Measurements from ENCODE around the gene CRYAB. TPM values are rescaled to one million over a fixed set of nuclear protein-coding genes. Genes with fewer than 3 reads are reported as not detected.

Gene CRYAB
- total RNA-seq, 6 experiments from 2014 or later, result 49.6 to 125 (median 103) TPM

- peak overlapping the region; percentile 81 for H3K4me3 Mint-ChIP-seq
- TF ChIP-seq CTCF (IDR thresholded peaks at IDR 0.05), result no peak
- DNase-seq, result no peak
- peaks cover 5% of the 10 kb centered on the region; the same call in 1 of the 2 replicates for H3K36me3 Mint-ChIP-seq (ENCODE audit: low read depth)
- H3K27ac Mint-ChIP-seq, result peak overlapping the region; percentile 90
- peaks cover 36% of the 10 kb centered on the region for H3K4me1 Mint-ChIP-seq (ENCODE audit: low read depth)
- H3K9me3 Mint-ChIP-seq, result no peaks in the 10 kb centered on the region
- peaks cover 5% of the 10 kb centered on the region for H3K27me3 Mint-ChIP-seq (ENCODE audit: insufficient read depth)
These were observed 1.7 kb upstream of the CRYAB start for GRCh38 chr11:111913031-111913861.

GRCh38 chr11:111912535-111912934 lies 965 bp upstream of the CRYAB start, which contains the start of gene HSPB2:
TSS of gene HSPB2 (plus strand) at chr11:111912734. CDS start at chr11:111912830, 96 bp downstream.
- H3K27me3 Mint-ChIP-seq (ENCODE audit: insufficient read depth), result peaks cover 5% of the 10 kb centered on the region
- H3K4me3 Mint-ChIP-seq, result peak within 1 kb of the TSS; percentile 81
- peaks cover 5% of the 10 kb centered on the region; the same call in 1 of the 2 replicates for H3K36me3 Mint-ChIP-seq (ENCODE audit: low read depth)
- no peak for DNase-seq
- H3K9me3 Mint-ChIP-seq, result no peaks in the 10 kb centered on the region
- H3K27ac Mint-ChIP-seq, result peak within 1 kb of the TSS; percentile 90
- H3K4me1 Mint-ChIP-seq (ENCODE audit: low read depth), result peaks cover 36% of the 10 kb centered on the region
- TF ChIP-seq CTCF (IDR thresholded peaks at IDR 0.05), result no peak

- peak overlapping the region; percentile 90 for H3K27ac Mint-ChIP-seq
- TF ChIP-seq CTCF (IDR thresholded peaks at IDR 0.05), result no peak
- no peak for DNase-seq
- H3K27me3 Mint-ChIP-seq (ENCODE audit: insufficient read depth), result peaks cover 3% of the 10 kb centered on the region; the same call in 1 of the 2 replicates
- H3K9me3 Mint-ChIP-seq, result no peaks in the 10 kb centered on the region
- peaks cover 36% of the 10 kb centered on the region for H3K4me1 Mint-ChIP-seq (ENCODE audit: low read depth)
- peaks cover 5% of the 10 kb centered on the region; the same call in 1 of the 2 replicates for H3K36me3 Mint-ChIP-seq (ENCODE audit: low read depth)
- H3K4me3 Mint-ChIP-seq, result peak overlapping the region; percentile 81
These were observed 651 bp downstream of the CRYAB start for GRCh38 chr11:111910676-111911562.

- Mint-ChIP-seq H3K4me3 (no peak overlapping the region), H3K27me3 (ENCODE audit: insufficient read depth) (peaks cover 3% of the 10 kb centered on the region; the same call in 1 of the 2 replicates), H3K9me3 (no peaks in the 10 kb centered on the region), H3K4me1 (ENCODE audit: low read depth) (peaks cover 42% of the 10 kb centered on the region), H3K36me3 (ENCODE audit: low read depth) (peaks cover 8% of the 10 kb centered on the region; the same call in 1 of the 2 replicates), H3K27ac (no peak overlapping the region)
- no peak for TF ChIP-seq CTCF (IDR thresholded peaks at IDR 0.05)
- no peak for DNase-seq
These were observed 2.2 kb downstream of the CRYAB start for GRCh38 chr11:111909378-111909777.

GRCh38 chr11:111908639-111909305 lies 2.8 kb downstream of the CRYAB start:
- no peak overlapping the region for H3K27ac Mint-ChIP-seq
- no peak for TF ChIP-seq CTCF (IDR thresholded peaks at IDR 0.05)
- H3K4me3 Mint-ChIP-seq, result no peak overlapping the region
- peaks cover 3% of the 10 kb centered on the region for H3K27me3 Mint-ChIP-seq (ENCODE audit: insufficient read depth)
- H3K4me1 Mint-ChIP-seq (ENCODE audit: low read depth), result peaks cover 36% of the 10 kb centered on the region
- peaks cover 8% of the 10 kb centered on the region; the same call in 1 of the 2 replicates for H3K36me3 Mint-ChIP-seq (ENCODE audit: low read depth)
- H3K9me3 Mint-ChIP-seq, result no peaks in the 10 kb centered on the region
- no peak for DNase-seq

All from HFFc6 (cell line).